ENCODE results near the gene MYO19. TPM values are rescaled to one million over a fixed set of nuclear protein-coding genes. Genes with fewer than 3 reads are reported as not detected.

MYO19 gene
- total and polyA plus RNA-seq, 9 of the 15 experiments (the other 6 are each of a cell fraction or from before 2014, with no cell fraction given) = 21.6 to 176 (median 129) TPM

GRCh38 chr17:36545465-36546417, 11.1 kb upstream of the MYO19 start (continued):
- TF ChIP-seq ARID2 (IDR thresholded peaks at IDR 0.05) = no peak
- peak; percentile 59 for TF ChIP-seq FOS (IDR thresholded peaks at IDR 0.05; ENCODE audit: extremely low read depth, insufficient read length)
- 0 out of 2 replicates have a peak, but pooled peaks have one; percentile 73 for TF ChIP-seq ETS1 (conservative IDR thresholded peaks at IDR 0.05; ENCODE audit: control insufficient read depth, low read depth, low read length)
- TF ChIP-seq RBM22 (IDR thresholded peaks at IDR 0.05; ENCODE audit: low read depth, low read length, poor library complexity, severe bottlenecking) = peak; percentile 26
- TF ChIP-seq TEAD2 (tag; IDR thresholded peaks at IDR 0.05) = no peak
- TF ChIP-seq ESRRA (IDR thresholded peaks at IDR 0.05; ENCODE audit: borderline replicate concordance, low read depth) = peak; percentile 20; the same call in 1 of the 2 replicates
- no peak for TF ChIP-seq ZFPM2 (CRISPR knock-in tag; IDR thresholded peaks at IDR 0.05)
- peak; percentile 85 for TF ChIP-seq MYC (IDR thresholded peaks at IDR 0.05; ENCODE audit: low read depth, low read length)
- no peak; the same call in 1 of the 2 replicates for TF ChIP-seq MYC (CRISPR knock-in tag; IDR thresholded peaks at IDR 0.05; ENCODE audit: borderline replicate concordance, low read depth)
- peak; percentile 70; the same call in 1 of the 2 replicates for TF ChIP-seq TOE1 (IDR thresholded peaks at IDR 0.05; ENCODE audit: borderline replicate concordance)
- TF ChIP-seq TOE1 (CRISPR knock-in tag; IDR thresholded peaks at IDR 0.05; ENCODE audit: borderline replicate concordance, low read depth) = no peak
- TF ChIP-seq HDAC8 (tag; IDR thresholded peaks at IDR 0.05) = 0 out of 2 replicates have a peak, but pooled peaks have one; percentile 31
- TF ChIP-seq U2AF1 (optimal IDR thresholded peaks at IDR 0.05; ENCODE audit: low read depth, low read length) = peak; percentile 86
- TF ChIP-seq THAP12 (CRISPR knock-in tag; IDR thresholded peaks at IDR 0.05) = peak; percentile 73; the same call in 1 of the 2 replicates
- no peak for TF ChIP-seq CEBPZ (IDR thresholded peaks at IDR 0.05; ENCODE audit: borderline replicate concordance, low read depth, low read length)
- peak in 1 of 2 experiments; percentile 99; a peak in 2 of 4 replicates for TF ChIP-seq ZNF639 (CRISPR knock-in tag; conservative IDR thresholded peaks at IDR 0.05 in 1 of 2, IDR thresholded peaks at IDR 0.05 in 1 of 2)
- peak in 1 of 2 experiments; percentile 87; a peak in 2 of 4 replicates for TF ChIP-seq HDAC1 (IDR thresholded peaks at IDR 0.05)

Measured in K562 (cell line).